ENCODE measurements around the gene SLC25A40.

DNA sequence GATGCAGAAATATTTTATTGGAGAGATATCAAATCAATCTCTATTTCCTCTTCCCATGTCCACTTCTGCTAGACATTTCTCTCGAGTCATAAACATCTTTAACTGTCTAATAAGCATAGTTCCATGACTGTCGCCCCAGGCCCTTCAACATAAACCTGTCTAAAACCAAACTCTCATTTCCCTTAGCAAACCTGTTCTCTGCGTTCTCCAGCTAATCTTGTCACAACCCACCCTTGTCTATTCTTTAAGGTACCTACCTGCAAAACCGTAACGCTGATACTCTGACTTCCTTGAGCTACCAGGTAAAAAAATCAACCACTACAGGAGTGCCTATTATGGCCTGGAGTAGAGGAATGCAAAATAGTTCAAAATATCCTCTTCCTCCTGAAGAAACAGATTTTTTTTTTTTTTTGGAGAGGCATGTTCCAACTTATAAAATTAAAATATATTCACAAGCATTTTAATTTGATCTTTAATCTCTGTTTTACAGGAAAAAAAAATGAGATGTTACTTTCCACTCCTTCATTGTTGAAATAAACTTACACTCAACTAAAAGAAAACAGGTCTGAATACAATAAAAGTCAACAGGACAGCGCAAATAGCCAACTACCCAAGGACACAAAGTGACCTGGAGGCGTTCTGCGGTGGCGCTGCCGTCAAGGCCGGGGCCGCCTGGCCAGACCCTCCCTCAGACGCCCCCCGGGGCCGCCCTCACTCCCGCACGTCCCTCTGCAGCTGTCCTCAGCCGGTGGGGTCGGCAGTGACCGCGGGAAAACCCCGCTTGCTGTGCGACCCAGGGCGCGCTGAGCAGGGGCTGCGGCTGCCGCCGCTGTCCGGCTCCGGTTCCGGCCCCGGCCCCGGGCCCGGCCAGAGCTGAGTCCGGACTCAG lies 765 bp downstream of the SLC25A40 start:
- no peak for TF ChIP-seq EZH2 (IDR thresholded peaks at IDR 0.05; ENCODE audit: borderline replicate concordance, low read length)
- TF ChIP-seq, protein P1, sequence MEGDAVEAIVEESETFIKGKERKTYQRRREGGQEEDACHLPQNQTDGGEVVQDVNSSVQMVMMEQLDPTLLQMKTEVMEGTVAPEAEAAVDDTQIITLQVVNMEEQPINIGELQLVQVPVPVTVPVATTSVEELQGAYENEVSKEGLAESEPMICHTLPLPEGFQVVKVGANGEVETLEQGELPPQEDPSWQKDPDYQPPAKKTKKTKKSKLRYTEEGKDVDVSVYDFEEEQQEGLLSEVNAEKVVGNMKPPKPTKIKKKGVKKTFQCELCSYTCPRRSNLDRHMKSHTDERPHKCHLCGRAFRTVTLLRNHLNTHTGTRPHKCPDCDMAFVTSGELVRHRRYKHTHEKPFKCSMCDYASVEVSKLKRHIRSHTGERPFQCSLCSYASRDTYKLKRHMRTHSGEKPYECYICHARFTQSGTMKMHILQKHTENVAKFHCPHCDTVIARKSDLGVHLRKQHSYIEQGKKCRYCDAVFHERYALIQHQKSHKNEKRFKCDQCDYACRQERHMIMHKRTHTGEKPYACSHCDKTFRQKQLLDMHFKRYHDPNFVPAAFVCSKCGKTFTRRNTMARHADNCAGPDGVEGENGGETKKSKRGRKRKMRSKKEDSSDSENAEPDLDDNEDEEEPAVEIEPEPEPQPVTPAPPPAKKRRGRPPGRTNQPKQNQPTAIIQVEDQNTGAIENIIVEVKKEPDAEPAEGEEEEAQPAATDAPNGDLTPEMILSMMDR (conservative IDR thresholded peaks at IDR 0.05 in 1 of 2, IDR thresholded peaks at IDR 0.05 in 1 of 2; ENCODE audit: extremely low read depth in 1 of 2, insufficient read depth in 1 of 2, low read depth in 1 of 2, low read length in 2 of 2), result no peak

Data from mammary epithelial cell (primary cell).